ENCODE measurements around the gene PAX4.

DNA sequence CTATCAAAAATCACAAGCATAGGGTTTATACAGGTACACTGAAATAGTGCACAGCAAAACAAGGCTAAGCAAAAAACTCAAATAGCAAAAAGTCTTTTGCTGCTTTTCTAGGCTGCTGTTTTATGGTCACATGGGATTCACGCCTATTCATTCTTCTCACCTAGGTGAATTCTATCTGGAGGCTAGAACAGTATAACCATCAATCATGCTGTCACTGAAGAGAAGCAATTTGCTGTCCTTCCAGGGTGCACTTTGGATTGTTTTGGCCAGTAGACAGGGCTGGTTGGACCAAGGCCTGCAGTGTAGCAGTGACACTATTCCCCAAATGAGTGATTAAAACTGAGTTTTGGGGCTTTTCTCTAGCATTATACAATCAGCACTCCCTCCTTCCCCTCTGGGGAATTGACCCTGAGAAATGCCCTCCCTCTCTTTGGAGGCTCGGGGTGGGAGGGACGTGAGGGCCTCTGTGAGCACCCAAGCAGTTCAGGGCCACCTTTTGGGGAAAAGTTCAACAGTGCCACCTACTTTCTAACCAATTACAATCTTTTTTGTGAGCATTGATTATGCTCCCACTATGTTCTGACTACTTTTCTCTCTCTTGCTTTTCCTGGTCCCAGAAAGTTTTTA, 17.8 kb upstream of the PAX4 start:
- TF ChIP-seq, protein P1, sequence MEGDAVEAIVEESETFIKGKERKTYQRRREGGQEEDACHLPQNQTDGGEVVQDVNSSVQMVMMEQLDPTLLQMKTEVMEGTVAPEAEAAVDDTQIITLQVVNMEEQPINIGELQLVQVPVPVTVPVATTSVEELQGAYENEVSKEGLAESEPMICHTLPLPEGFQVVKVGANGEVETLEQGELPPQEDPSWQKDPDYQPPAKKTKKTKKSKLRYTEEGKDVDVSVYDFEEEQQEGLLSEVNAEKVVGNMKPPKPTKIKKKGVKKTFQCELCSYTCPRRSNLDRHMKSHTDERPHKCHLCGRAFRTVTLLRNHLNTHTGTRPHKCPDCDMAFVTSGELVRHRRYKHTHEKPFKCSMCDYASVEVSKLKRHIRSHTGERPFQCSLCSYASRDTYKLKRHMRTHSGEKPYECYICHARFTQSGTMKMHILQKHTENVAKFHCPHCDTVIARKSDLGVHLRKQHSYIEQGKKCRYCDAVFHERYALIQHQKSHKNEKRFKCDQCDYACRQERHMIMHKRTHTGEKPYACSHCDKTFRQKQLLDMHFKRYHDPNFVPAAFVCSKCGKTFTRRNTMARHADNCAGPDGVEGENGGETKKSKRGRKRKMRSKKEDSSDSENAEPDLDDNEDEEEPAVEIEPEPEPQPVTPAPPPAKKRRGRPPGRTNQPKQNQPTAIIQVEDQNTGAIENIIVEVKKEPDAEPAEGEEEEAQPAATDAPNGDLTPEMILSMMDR (IDR thresholded peaks at IDR 0.05): no peak
- no peak for TF ChIP-seq EZH2phosphoT487 (IDR thresholded peaks at IDR 0.05)
- TF ChIP-seq EZH2 (IDR thresholded peaks at IDR 0.05): no peak

All from neural progenitor cell (in vitro differentiated cells).